ENCODE measurements around the gene PPM1H. TPM values are rescaled to one million over a fixed set of nuclear protein-coding genes. Genes with fewer than 3 reads are reported as not detected.
A peak's percentile ranks its signal among the peaks of the same experiment; 100 is the strongest.

PPM1H gene
- total and polyA plus RNA-seq, 2 of the 8 experiments (the other 6 are each of a cell fraction or from before 2014, with no cell fraction given), result 16.4 to 36.1 TPM

DNA sequence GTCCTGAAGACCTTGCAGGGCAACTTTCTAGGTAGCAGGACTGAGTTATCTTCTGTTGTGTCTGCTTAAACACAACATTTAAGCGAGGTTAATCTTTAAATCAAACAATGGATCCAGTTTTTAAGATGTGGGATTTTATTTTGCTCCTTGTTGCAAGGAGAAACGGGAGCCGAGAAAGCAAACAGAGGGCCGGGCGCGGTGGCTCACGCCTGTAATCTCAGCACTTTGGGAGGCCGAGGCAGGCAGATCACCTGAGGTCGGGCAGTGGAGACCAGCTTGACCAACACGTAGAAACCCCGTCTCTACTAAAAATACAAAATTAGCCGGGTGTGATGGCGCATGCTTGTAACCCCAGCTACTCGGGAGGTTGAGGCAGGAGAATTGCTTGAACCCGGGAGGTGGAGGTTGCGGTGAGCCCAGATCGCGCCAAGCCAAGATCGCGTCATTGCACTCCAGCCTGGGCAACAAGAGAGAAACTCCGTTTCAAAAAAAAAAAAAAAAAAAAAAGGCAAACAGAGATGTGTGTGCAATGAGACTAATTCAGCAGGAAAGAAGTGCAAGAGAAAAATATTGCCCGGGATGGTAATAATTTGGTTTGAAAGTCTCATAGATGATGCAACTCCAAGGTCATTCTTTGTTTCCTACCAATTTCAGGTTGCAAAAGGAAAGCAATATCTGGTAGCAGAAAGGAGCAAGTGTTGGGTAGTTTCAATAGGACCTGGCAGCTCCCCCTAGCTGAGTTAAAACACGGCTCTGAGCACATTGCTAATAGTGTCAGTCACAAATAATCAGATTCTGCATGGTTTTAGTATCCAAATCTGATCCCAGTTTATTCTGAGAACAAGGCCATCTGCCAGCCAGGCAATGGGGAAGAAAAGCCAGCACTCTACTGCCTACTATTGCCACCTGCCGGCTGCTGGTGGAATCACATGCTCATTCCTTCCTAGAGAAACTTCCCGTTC is 141.4 kb downstream of the PPM1H start:
- Histone ChIP-seq H3K23me2 (ENCODE audit: low read depth, low read length) (no peaks in the 10 kb centered on the region), H3K9me3 (ENCODE audit: insufficient read depth in 2 of 2, low read depth in 1 of 2, low read length in 1 of 2) (no peaks in the 10 kb centered on the region), H2AFZ (ENCODE audit: low read length) (no peak overlapping the region), H3K4me1 (replicated peaks in 1 of 4; ENCODE audit: control insufficient read depth in 3 of 4, insufficient read depth in 4 of 4, low read length in 3 of 4) (peaks cover 0 to 7% (median 0%) of the 10 kb centered on the region in 4 experiments; a peak in 2 of 7 replicates), H3K14ac (ENCODE audit: insufficient read length) (no peak overlapping the region), H3K56ac (replicated peaks; ENCODE audit: insufficient read length, low read depth, low read length) (no peak overlapping the region), H4K5ac (ENCODE audit: insufficient read length, low read depth, low read length) (no peak overlapping the region), H4K20me1 (replicated peaks in 1 of 2; ENCODE audit: control insufficient read depth in 1 of 2, insufficient read depth in 2 of 2, low read length in 2 of 2) (no peaks in the 10 kb centered on the region), H3K4me3 (ENCODE audit: extremely low read depth in 1 of 4, insufficient read depth in 2 of 4, low read depth in 3 of 4, low read length in 4 of 4) (no peak overlapping the region), H2BK12ac (ENCODE audit: low read depth, low read length) (no peak overlapping the region), H2BK15ac (ENCODE audit: low read length) (no peak overlapping the region), H3K27ac (ENCODE audit: low read depth, low read length) (no peak overlapping the region; the same call in 1 of the 2 replicates), H2AK5ac (ENCODE audit: low read depth, low read length) (no peak overlapping the region), H3K18ac (ENCODE audit: extremely low read depth, low read length) (no peak overlapping the region), H2BK20ac (ENCODE audit: low read length) (peak overlapping the region; percentile 88; the same call in 1 of the 2 replicates), H2BK120ac (replicated peaks; ENCODE audit: low read depth, low read length) (no peak overlapping the region), H3K79me1 (ENCODE audit: low read depth, low read length) (no peaks in the 10 kb centered on the region), H4K8ac (ENCODE audit: extremely low read depth, insufficient read depth, low read length) (no peak overlapping the region; the same call in 1 of the 2 replicates), H4K91ac (replicated peaks; ENCODE audit: insufficient read length, low read length) (no peak overlapping the region), H3K9ac (replicated peaks in 1 of 4; ENCODE audit: extremely low read depth in 1 of 4, low read depth in 3 of 4, low read length in 3 of 4) (no peak overlapping the region), H3K23ac (ENCODE audit: insufficient read length) (no peak overlapping the region), H3K27me3 (replicated peaks in 1 of 4; ENCODE audit: control insufficient read depth in 3 of 4, extremely low read depth in 1 of 4, insufficient read depth in 3 of 4, low read length in 3 of 4) (no peaks in the 10 kb centered on the region), H3K4ac (replicated peaks; ENCODE audit: insufficient read length, low read depth, low read length) (no peak overlapping the region), H3K79me2 (ENCODE audit: control insufficient read depth in 1 of 2, insufficient read depth in 2 of 2, low read length in 2 of 2) (peaks cover 0 to 3% of the 10 kb centered on the region in 2 experiments; a peak in 1 of 4 replicates), H2BK5ac (ENCODE audit: low read depth, low read length) (no peak overlapping the region; the same call in 1 of the 2 replicates), H3K36me3 (ENCODE audit: control insufficient read depth in 2 of 4, insufficient read depth in 4 of 4, low read length in 3 of 4) (no peaks in the 10 kb centered on the region), H3K4me2 (ENCODE audit: insufficient read depth in 1 of 2, low read depth in 2 of 2, low read length in 2 of 2) (no peak overlapping the region)
- WGBS, 2 experiments (ENCODE audit: extremely low coverage in 1 of 2, insufficient coverage in 1 of 2, insufficient read length in 1 of 2, insufficient replicate concordance in 2 of 2, low coverage in 1 of 2, low lambda C conversion rate in 2 of 2, missing lambda C conversion rate in 1 of 2), result 82% methylated on average over 22 of the region's 25 CpGs; no CpG with 5 or more reads in 1 of the 2 experiments
- DNase-seq (ENCODE audit: low read depth in 1 of 2, low spot score in 2 of 2) (peak; percentile 61 to 93), FAIRE-seq (peak; percentile 82)
- ChIA-PET POLR2A (ENCODE audit: partially characterized antibody) (interaction anchor here (1.0 to 6.1 kb wide), 3 partner anchors 9 to 207 kb away, joined by 4 to 27 read pairs (median 5); no protein-coding TSS in a partner anchor), CTCF (ENCODE audit: partially characterized antibody) (interaction anchor here (0.6 to 11.9 kb wide), 47 partner anchors 10 to 659 kb away, joined by 3 to 173 read pairs (median 4); no protein-coding TSS in a partner anchor)
- TF ChIP-seq PHF8 (conservative IDR thresholded peaks at IDR 0.05; ENCODE audit: low read depth, low read length) (no peak), POLR2A (IDR thresholded peaks at IDR 0.05; ENCODE audit: control extremely low read depth in 1 of 2, low read depth in 2 of 2, low read length in 2 of 2) (no peak), YY1 (IDR thresholded peaks at IDR 0.05; ENCODE audit: low read depth, low read length) (0 out of 2 replicates have a peak, but pooled peaks have one; percentile 13), TBP (IDR thresholded peaks at IDR 0.05; ENCODE audit: low read depth, low read length) (no peak), RNF2 (IDR thresholded peaks at IDR 0.05; ENCODE audit: borderline replicate concordance, low read depth, low read length, missing control alignments, poor library complexity, severe bottlenecking) (no peak), FOSL1 (IDR thresholded peaks at IDR 0.05; ENCODE audit: insufficient read depth, low read depth, low read length) (no peak), CEBPB (IDR thresholded peaks at IDR 0.05; ENCODE audit: low read depth, low read length) (peak; percentile 68), SUZ12 (IDR thresholded peaks at IDR 0.05; ENCODE audit: low read length) (no peak)
- TF ChIP-seq, protein P1, sequence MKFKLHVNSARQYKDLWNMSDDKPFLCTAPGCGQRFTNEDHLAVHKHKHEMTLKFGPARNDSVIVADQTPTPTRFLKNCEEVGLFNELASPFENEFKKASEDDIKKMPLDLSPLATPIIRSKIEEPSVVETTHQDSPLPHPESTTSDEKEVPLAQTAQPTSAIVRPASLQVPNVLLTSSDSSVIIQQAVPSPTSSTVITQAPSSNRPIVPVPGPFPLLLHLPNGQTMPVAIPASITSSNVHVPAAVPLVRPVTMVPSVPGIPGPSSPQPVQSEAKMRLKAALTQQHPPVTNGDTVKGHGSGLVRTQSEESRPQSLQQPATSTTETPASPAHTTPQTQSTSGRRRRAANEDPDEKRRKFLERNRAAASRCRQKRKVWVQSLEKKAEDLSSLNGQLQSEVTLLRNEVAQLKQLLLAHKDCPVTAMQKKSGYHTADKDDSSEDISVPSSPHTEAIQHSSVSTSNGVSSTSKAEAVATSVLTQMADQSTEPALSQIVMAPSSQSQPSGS (IDR thresholded peaks at IDR 0.05; ENCODE audit: low read length), result 0 out of 2 replicates have a peak, but pooled peaks have one; percentile 54
